ENCODE results near the gene COQ10A.

DNA sequence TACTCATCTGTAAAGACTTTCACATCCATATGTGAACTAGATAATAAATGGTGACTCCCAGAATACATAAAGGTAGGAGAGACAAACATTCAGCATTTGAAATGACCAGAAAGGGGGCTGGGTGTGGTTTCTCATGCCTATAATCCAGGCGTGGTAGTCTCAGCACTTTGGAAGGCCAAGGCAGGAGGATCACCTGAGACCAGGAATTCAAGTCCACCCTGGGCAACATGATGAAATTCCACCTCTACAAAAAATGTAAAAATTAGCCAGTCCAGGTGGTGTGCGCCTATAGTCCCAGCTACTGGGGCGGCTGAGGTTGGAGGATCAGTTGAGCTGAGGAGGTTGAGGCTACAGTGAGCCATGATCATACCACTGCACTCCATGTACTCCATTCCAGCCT, 37.5 kb downstream of the COQ10A start:
- TF ChIP-seq, protein P1, sequence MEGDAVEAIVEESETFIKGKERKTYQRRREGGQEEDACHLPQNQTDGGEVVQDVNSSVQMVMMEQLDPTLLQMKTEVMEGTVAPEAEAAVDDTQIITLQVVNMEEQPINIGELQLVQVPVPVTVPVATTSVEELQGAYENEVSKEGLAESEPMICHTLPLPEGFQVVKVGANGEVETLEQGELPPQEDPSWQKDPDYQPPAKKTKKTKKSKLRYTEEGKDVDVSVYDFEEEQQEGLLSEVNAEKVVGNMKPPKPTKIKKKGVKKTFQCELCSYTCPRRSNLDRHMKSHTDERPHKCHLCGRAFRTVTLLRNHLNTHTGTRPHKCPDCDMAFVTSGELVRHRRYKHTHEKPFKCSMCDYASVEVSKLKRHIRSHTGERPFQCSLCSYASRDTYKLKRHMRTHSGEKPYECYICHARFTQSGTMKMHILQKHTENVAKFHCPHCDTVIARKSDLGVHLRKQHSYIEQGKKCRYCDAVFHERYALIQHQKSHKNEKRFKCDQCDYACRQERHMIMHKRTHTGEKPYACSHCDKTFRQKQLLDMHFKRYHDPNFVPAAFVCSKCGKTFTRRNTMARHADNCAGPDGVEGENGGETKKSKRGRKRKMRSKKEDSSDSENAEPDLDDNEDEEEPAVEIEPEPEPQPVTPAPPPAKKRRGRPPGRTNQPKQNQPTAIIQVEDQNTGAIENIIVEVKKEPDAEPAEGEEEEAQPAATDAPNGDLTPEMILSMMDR (IDR thresholded peaks at IDR 0.05): no peak
- TF ChIP-seq POLR2AphosphoS5 (IDR thresholded peaks at IDR 0.05; ENCODE audit: insufficient read depth in 1 of 2, low read depth in 1 of 2): no peak
